ENCODE data around the gene PDLIM5. TPM values are rescaled to one million over a fixed set of nuclear protein-coding genes. Genes with fewer than 3 reads are reported as not detected.
"Not testable (repeated sequence)": the region's sequence is repeated elsewhere in the genome, so short reads cannot be mapped to it uniquely, and the experiment has no call there.

PDLIM5 gene
- total RNA-seq, 1 donor from 2014 or later = 66.1 TPM

DNA sequence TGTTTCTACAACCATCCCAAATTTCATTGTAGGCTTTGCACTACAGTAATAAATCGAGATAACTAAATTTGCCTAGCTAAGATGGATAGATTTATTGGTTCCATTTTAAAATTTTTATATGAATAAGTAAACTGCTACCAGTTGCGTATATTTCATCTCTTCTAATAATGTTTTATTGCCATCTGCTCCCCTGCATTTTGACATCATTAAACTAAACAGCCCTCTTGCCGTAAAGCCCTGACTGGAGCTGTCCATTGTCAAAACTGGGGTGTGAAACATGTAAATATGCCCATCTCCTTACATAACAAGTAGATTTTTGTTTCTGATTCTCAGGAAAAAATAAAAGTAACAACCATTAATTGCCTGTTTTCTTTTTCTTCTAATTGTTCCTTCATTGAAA is 175.2 kb downstream of the PDLIM5 start:
- DNase-seq (ENCODE audit: low spot score, unreplicated experiment) = no peak
- no peak overlapping the region for H3K27ac Mint-ChIP-seq
- no peaks in the 10 kb centered on the region for H3K27me3 Mint-ChIP-seq
- H3K36me3 Mint-ChIP-seq (ENCODE audit: insufficient read depth) = peaks cover 3% of the 10 kb centered on the region
- H3K4me1 Mint-ChIP-seq (ENCODE audit: low read depth) = peaks cover 10% of the 10 kb centered on the region
- H3K4me3 Mint-ChIP-seq (ENCODE audit: low read depth) = no peak overlapping the region
- H3K9me3 Mint-ChIP-seq (ENCODE audit: low read depth) = no peaks in the 10 kb centered on the region
- no peak for TF ChIP-seq CTCF (IDR thresholded peaks at IDR 0.05; ENCODE audit: unreplicated experiment)

DNA sequence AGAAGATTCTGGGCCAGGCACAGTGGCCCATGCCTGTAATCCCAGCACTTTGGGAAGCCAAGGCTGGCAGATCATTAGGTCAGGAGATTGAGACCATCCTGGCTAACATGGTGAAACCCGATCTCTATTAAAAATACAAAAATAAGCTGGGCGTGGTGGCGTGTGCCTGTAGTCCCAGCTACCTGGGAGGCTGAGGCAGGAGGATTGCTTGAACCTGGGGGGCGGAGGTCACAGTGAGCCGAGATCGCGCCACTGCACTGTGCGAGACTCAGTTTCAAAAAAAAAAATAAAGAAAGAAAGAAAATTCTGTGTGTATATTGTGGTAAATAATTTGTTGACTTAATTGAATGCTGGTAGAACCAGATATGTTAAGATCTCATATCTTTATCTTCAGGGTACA is 177.3 kb downstream of the PDLIM5 start:
- H3K27ac Mint-ChIP-seq; H3K9me3 Mint-ChIP-seq (ENCODE audit: low read depth); DNase-seq (ENCODE audit: low spot score, unreplicated experiment); H3K4me3 Mint-ChIP-seq (ENCODE audit: low read depth); H3K36me3 Mint-ChIP-seq (ENCODE audit: insufficient read depth); H3K27me3 Mint-ChIP-seq: not testable (repeated sequence)
- peaks cover 14% of the 10 kb centered on the region for H3K4me1 Mint-ChIP-seq (ENCODE audit: low read depth)

DNA sequence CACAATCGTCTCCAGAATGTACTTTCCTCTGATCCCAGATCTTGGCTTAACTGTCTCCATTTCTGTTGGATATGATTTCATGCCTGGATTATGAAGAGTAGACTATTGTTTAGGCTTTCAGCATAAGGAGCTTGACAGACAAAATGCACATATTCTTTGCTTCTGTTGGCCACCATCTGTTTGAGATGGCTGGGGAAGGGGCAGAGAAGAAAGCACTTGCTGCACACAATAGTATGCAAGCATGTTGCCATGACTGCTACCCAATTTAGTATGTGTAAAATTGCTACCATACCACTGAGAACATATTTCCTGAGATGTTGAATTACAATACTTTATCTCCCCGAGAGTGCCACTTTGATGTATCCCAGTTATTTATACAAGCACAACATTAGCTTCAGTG is 178.1 kb downstream of the PDLIM5 start:
- H3K9me3 Mint-ChIP-seq (ENCODE audit: low read depth) = no peaks in the 10 kb centered on the region
- no peak for TF ChIP-seq CTCF (IDR thresholded peaks at IDR 0.05; ENCODE audit: unreplicated experiment)
- no peak overlapping the region for H3K27ac Mint-ChIP-seq
- H3K36me3 Mint-ChIP-seq (ENCODE audit: insufficient read depth) = peaks cover 8% of the 10 kb centered on the region
- peaks cover 14% of the 10 kb centered on the region for H3K4me1 Mint-ChIP-seq (ENCODE audit: low read depth)
- H3K27me3 Mint-ChIP-seq = no peaks in the 10 kb centered on the region
- no peak overlapping the region for H3K4me3 Mint-ChIP-seq (ENCODE audit: low read depth)
- no peak for DNase-seq (ENCODE audit: low spot score, unreplicated experiment)

GRCh38 chr4:94634271-94634670 is 182.5 kb downstream of the PDLIM5 start:
- H3K36me3 Mint-ChIP-seq (ENCODE audit: insufficient read depth) = peaks cover 14% of the 10 kb centered on the region
- H3K27ac Mint-ChIP-seq = no peak overlapping the region
- no peaks in the 10 kb centered on the region for H3K27me3 Mint-ChIP-seq

DNA sequence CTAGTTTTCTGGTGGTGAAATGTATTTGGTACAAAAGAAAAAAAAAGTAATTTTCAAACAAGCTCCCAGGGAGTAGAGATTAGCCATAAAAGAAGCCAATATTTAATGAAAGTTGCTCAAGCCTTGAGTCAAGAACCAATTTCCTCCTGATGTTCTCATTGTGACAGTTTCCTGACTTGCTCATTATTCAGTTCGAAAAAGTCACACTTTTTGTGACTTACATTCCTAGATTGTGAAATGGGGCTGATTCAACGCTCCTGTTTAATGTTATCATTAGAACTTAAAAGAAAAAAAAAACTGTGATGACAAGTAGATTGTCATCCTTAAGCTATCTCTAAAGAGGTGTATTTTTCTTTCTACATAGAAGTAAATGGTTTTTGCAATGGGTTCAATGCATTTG is 183.4 kb downstream of the PDLIM5 start:
- H3K27me3 Mint-ChIP-seq = no peaks in the 10 kb centered on the region
- no peak overlapping the region for H3K4me3 Mint-ChIP-seq (ENCODE audit: low read depth)
- peaks cover 15% of the 10 kb centered on the region for H3K36me3 Mint-ChIP-seq (ENCODE audit: insufficient read depth)
- H3K9me3 Mint-ChIP-seq (ENCODE audit: low read depth) = peaks cover 10% of the 10 kb centered on the region
- no peak for TF ChIP-seq CTCF (IDR thresholded peaks at IDR 0.05; ENCODE audit: unreplicated experiment)
- H3K4me1 Mint-ChIP-seq (ENCODE audit: low read depth) = peaks cover 18% of the 10 kb centered on the region
- DNase-seq (ENCODE audit: low spot score, unreplicated experiment) = no peak
- H3K27ac Mint-ChIP-seq = no peak overlapping the region

More at GRCh38 chr4:94634271-94634670, 182.5 kb downstream of the PDLIM5 start:
- Mint-ChIP-seq H3K4me1 (ENCODE audit: low read depth) (peaks cover 18% of the 10 kb centered on the region), H3K9me3 (ENCODE audit: low read depth) (peaks cover 9% of the 10 kb centered on the region), H3K4me3 (ENCODE audit: low read depth) (no peak overlapping the region)
- no peak for DNase-seq (ENCODE audit: low spot score, unreplicated experiment)
- no peak for TF ChIP-seq CTCF (IDR thresholded peaks at IDR 0.05; ENCODE audit: unreplicated experiment)

DNA sequence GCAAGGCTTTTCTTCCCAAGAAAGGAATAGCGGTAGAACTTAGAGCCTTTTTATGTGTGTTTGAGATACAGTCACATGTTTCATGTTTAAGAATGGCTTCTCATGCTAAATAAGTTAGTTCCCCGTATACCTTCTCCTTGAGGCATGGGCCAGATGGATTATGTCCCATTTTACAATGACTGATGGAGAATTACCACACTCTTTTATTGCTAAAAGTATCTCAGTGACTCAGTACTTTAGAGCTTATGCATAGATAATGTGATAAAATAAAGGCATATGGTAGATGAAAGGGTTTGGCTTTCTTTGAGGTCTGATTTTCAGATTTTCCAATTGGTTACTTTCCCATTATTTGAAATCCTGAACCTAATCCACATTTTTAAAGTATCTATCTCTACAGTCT is 184.3 kb downstream of the PDLIM5 start:
- no peak for TF ChIP-seq CTCF (IDR thresholded peaks at IDR 0.05; ENCODE audit: unreplicated experiment)
- DNase-seq (ENCODE audit: low spot score, unreplicated experiment) = no peak
- Mint-ChIP-seq H3K36me3 (ENCODE audit: insufficient read depth) (peaks cover 18% of the 10 kb centered on the region), H3K27me3 (no peaks in the 10 kb centered on the region), H3K9me3 (ENCODE audit: low read depth) (peaks cover 10% of the 10 kb centered on the region), H3K4me3 (ENCODE audit: low read depth) (no peak overlapping the region), H3K27ac (no peak overlapping the region), H3K4me1 (ENCODE audit: low read depth) (peaks cover 24% of the 10 kb centered on the region)

Data from progenitor cell of endocrine pancreas (in vitro differentiated cells).